ENCODE data around the gene TECR.
"Not testable (repeated sequence)": the region's sequence is repeated elsewhere in the genome, so short reads cannot be mapped to it uniquely, and the experiment has no call there.

The TECR gene

DNA sequence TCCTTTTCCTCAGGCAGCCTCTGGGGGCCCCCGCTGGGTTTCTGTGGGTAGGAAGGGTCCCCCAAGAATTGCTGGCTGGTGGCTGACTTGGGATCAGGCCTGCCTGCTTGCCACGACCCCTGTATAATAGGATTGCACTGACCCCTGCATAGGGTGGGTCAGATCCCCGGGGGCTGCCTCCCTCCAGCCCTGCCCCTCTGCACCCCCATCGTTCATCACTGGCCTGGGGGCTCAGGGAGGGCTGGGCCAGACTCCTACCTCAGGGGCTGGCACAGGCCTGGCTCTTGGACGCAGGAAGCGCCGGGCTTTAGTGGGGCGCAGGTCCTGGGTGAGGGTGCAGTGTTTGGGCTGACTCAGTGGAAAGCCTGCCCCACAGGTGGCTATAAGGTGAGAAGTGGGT, 31.9 kb downstream of the TECR start:
- no peak for DNase-seq (ENCODE audit: low read depth)

DNA sequence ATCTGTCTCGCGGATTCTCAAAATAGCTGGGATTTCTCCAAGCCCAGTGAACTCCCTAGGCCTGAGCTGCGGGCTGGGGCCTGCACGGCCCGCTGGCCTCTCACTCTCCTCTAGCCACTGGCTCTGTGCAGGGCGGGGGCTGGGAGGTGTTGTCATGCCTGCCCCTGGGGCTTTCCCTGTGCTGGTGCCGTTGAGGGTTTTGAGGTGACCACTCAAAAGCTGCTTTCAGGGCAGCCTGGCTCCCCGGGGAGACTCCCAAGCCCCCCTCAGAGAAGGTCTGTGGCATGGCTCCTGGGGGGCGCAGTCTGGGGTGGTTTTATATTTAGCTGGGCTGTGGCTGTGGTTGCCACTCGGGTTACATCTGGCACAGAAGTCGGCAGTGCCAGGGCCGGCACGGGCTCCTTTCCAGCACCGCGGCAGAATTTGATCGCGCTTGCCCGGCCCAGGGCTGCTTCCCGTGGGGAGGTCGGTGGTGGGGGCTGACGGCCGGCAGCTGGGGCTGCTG, 32.5 kb downstream of the TECR start:
- DNase-seq (ENCODE audit: low read depth), result peak; percentile 49

DNA sequence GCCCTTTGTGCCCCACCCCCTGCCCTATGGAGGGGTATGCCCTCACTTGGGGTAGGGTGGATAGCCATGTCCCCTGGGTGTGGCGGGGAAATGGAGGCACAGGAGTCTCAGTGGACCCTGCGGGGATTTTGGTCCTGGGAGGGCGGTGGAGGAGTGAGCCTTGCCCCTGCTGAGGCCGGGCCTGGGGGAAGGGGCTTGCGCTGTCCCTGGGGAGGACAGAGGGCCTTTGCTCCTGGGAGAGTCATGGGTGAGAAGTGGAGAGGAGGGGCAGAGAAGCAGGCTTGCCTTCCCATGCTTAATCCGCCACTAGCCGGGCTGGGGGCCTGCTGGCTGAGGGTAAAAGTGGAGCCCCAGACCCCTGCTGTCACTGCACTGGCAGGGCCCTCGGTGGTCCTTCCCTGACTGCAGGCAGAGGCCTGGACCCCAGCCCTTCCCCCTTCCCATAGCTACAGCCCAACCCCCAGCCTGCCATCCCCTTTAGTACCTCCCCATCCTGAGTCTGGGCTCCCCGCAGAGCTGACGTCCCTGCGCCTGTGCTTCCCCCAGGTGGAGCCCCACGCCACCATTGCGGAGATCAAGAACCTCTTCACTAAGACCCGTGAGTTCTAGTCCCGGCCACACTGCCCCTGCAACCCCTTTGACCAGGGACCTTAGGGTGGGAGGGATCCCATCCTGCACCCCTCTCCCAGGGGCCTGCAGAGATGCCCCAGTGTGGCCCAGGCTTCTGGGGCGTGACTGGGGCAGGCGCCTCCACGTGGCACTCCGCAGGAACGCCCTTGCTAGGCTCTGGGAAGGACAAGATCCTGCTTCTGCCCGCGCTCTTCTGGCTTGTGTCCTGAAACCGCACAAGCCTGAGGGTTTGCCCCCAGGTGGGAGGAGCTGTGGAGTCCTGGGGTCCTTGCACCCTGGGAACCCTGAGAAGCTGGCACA, 33.5 kb downstream of the TECR start:
- DNase-seq (ENCODE audit: low read depth), result no peak

DNA sequence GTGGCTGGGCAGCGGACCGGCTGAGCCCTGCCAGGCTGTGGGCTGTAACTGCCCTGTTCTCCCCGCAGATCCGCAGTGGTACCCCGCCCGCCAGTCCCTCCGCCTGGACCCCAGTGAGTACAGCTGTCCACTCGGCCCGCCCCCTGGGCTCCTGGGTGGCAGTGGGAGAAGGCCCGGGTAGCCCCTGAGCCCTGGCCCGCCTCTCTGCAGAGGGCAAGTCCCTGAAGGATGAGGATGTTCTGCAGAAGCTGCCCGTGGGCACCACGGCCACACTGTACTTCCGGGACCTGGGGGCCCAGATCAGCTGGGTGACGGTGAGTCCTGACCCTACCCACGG, 34.2 kb downstream of the TECR start:
- DNase-seq (ENCODE audit: low read depth), result no peak

DNA sequence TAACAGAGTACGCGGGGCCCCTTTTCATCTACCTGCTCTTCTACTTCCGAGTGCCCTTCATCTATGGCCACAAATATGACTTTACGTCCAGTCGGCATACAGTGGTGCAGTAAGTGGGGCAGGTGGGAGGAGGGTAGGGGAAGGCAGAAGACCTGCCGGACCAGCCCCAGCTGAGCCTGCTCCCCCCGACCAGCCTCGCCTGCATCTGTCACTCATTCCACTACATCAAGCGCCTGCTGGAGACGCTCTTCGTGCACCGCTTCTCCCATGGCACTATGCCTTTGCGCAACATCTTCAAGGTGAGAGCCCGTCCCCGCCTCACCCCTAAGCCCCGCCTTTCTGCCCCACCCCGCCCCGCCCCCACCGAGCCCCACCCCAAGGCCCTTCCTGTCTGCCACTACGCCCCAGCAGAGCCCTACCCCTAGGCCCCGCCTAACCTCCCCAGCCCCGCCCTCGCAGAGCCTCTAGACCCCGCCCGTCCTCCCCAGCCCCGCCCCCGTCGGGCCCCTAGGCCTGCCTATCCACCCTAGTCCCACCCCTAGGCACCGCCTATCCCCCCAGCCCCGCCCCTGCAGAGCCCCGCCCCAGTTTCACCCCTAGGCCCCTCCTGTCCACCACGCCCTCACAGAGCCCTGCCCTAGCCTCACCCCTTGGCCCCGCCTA, 34.7 kb downstream of the TECR start:
- peak; percentile 37 for DNase-seq (ENCODE audit: low read depth)

DNA sequence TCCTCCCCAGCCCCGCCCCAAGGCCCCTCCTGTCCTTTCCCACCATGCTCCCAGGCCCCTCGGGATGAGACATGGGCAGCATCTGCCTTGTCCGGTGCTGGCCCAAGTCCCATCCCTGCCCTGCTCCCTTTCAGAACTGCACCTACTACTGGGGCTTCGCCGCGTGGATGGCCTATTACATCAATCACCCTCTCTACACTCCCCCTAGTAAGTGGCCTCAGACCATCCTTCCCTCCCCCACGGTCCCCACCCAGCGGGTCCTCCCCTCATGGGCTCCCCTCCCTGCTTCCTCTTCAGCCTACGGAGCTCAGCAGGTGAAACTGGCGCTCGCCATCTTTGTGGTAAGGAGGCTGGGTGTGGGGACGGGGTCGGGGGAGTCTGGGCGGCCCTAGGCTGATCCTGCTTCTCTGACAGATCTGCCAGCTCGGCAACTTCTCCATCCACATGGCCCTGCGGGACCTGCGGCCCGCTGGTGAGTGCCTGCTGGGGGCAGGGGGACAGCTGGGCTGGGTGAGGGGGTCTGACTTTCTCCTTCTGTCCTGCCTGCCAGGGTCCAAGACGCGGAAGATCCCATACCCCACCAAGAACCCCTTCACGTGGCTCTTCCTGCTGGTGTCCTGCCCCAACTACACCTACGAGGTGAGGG, 35.4 kb downstream of the TECR start:
- not testable (repeated sequence) for DNase-seq (ENCODE audit: low read depth)

DNA sequence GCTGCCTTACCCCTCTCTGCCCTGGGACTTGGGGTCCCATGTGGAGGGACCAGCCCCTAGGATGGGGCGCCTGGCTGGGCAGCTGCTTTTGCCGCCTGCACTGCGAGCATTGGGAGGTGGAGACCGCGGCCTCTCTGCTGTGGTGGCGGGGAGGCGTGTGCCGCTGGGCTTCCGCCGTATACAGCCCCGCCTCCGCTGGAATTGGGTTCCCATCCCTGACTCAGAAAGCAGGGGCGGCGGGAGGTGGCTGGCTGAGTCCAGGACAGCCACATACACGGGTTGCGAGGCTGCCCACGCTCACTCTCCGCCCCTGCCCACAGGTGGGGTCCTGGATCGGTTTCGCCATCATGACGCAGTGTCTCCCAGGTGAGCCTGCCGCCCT, 35.9 kb downstream of the TECR start:
- DNase-seq (ENCODE audit: low read depth), result no peak

DNA sequence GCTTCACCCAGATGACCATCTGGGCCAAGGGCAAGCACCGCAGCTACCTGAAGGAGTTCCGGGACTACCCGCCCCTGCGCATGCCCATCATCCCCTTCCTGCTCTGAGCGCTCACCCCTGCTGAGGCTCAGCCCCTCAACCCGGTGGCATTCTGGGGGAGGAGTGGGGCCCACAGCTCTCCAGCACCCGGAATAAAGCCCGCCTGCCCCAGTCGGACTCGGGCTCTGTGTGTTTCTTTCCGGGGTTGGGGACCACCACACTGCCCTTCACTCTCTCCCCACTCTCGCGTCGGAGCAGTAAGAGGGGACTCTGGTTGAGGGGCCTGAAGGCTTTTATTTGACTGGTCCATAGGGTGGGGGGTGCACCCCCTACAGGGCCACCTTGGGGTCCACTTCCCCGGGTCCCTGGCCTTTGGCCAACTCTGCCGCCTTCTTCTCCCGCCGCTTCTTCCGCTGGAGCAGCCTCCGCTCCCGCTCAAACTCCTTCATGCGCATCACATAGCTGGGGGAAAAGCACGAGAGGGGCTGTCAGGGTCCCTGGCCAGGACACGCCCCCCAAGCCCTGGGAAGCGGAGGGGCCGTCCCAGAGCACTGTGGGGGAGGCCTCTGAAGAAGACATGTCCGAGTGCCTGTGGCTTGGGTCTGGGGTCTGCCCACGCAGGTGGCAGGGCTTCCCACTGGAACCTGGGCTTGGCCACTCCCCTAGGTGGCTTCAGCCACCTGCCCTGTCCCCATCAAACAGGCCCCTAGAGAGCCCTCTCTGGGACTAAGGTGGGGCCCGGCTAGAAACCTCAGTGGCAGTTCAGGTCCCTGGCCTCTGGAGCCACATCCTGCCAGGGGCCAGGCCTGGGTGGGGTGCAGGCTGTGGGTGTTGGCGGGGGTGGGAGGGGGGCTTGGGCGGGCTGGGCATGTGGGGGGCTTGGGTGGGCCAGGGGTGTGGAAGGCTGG, 36.6 kb downstream of the TECR start:
- no peak for DNase-seq (ENCODE audit: low read depth)

DNA sequence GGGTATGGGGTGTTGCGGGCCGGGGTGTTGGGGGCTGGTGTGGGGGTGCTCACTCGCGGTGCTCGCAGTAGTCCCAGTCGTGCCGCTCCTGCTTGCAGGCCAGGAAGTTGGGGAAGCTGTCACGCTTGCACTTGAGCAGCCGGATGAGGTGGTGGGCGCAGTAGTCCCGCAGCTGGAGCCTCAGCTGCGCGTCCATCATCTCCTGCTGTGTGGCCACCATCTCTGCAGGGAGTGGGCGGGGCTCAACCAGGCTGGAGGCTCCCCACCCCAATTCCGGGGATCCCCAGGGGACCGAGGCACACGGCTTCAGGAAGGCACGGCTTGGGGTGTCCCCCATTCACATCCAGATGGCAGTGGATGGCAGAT, 37.3 kb downstream of the TECR start:
- no peak for DNase-seq (ENCODE audit: low read depth)

DNA sequence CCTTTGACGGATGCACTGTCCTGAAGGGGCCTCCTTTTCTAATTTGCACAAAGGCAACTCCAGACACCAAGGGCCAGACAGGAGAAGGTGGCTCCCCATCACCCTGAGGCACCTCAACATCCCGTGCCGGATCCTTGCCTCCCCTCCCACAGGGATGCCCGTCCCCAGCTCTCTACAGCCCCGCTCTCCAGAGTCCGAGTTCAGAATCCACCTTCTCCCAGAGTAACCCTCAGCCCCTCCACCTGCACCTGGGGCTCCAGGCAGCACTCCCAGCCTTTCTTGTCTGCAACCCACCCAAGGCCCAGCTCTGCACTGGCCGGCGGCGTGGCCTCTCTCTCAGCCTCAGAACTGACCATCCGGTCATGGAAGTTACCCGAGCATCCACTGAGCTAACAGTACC, 37.7 kb downstream of the TECR start:
- DNase-seq (ENCODE audit: low read depth), result no peak

DNA sequence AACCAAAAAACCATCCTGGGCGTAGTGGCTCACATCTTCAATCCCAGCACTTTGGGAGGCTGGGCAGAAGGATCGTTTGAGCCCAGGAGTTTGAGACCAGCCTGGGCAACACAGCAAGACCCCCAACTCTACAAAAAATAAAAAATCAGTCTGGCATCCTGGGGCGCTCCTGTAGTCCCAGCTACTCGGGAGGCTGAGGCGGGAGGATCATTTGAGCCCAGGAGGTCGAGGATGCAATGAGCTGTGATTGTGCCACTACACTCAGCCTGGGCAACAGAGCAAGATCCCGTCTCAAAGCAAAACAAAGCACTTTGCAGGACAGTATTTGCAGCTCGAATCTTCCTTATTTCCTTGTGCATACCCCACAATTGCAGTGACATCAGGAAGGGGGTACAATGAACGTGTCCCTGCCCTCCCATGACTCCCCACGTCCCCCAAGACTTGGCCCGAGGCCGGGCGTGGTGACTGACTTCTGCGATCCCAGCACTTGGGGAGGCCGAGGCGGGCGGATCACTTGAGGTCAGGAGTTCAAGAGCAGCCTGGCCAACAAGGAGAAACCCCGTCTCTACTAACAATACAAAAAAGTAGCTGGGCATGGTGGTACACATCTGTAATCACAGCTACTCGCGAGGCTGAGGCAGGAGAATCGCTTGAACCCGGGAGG, 41.6 kb downstream of the TECR start:
- no peak for DNase-seq (ENCODE audit: low read depth)

DNA sequence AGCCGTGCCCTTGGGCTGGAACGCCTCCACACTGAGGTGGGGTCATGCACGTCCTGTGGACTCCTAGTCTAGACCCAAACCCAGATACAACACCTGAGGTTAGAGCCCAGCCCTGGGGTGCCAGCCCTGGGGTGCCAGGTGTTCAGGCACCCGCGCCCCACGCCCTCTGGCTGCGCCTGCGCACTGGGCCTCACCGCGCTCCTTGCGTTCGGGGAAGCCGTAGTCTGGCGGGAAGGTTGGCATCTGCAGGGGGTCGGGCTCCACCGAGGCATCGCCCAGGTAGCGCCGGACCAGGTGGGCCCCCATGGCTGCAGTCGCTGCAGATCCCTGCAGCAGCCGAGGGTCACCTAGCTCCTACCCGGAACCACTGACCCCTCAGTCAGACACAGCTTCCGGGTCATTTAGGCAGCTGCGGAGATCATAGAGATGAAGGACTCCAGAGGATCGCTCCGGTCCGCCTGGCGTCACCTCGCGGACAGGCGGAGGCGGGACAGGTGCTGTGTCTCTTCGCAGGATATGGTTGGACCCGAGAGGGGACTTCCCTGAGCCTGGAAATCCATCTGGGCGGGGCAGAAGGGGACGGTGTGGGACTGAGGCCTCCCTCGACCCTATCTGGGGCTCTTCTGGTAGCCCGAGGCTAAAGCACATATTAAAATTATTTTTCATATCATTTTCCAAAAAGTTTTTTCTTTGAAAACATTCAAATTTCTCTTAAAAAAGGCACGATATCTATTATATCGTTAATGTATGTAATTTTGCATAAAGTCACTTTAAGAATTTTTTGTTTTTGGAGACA, 42.5 kb downstream of the TECR start, which contains the start of gene NDUFB7:
TSS of gene NDUFB7 (minus strand) at position 372 of the 796 bp plus-strand sequence. CDS start at position 306, 66 bp downstream.
- peak; percentile 94 for DNase-seq (ENCODE audit: low read depth)

DNA sequence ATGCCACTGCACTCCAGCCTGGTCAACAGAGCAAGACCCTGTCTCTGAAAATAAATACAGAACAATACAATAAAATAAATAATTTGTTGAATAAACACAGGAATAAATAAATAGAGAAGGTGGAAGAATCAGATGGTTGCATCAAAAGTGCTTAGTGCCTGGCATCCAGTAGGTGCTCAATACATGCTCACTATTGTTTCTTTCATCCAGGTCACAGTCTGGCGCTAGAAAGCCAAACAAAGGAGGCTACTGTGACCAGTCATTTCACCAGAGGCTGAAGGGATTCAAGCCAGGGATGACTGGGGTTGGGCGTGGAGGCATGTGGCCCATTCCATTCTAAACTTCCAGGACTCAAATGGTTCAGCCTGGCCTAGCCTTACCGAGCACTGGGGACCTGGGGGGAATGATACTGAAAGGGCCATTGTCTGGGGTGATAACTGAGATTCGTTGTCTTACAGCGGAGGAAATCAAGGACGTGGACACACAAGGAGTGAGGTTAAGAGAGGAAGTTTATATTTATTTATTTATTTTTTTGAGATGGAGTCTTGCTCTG, 46.1 kb downstream of the TECR start:
- DNase-seq (ENCODE audit: low read depth), result no peak

DNA sequence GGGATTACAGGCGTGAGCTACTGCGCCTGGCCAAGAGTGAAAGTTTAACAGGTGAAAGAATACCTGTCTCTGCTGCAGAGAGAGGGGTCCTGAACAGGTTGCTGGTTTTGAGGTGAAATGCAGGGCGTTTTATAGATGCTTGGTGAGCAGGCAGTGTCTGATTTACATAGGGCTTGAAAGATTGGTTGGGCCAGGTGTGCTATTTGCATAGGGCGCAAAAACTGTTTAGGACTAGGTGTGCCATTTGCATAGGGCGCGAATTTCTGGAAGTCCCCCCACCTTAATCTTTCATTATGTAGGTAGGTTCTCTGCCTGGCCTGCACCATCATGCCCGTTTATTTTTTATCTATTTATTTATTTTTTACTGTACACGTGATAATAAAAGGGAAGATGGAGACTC, 47.0 kb downstream of the TECR start:
- no peak for DNase-seq (ENCODE audit: low read depth)

DNA sequence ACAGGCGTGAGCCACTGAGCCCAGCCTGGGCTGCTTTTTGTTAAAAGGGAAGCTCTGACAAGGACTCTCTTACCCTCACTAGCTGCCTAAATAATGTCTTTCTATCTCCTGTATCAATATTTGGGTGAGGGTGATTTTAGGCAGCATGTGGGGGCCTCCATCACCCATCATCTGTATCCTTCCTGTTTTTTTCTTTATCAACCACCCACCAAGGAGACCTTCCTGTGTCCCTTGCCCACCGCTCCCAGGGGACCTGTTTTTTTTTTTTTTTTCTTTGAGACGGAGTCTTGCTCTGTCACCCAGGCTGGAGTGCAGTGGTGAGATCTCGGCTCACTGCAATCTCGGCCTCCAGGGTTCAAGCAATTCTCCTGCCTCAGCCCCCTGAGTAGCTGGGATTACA, 47.9 kb downstream of the TECR start:
- no peak for DNase-seq (ENCODE audit: low read depth)

DNA sequence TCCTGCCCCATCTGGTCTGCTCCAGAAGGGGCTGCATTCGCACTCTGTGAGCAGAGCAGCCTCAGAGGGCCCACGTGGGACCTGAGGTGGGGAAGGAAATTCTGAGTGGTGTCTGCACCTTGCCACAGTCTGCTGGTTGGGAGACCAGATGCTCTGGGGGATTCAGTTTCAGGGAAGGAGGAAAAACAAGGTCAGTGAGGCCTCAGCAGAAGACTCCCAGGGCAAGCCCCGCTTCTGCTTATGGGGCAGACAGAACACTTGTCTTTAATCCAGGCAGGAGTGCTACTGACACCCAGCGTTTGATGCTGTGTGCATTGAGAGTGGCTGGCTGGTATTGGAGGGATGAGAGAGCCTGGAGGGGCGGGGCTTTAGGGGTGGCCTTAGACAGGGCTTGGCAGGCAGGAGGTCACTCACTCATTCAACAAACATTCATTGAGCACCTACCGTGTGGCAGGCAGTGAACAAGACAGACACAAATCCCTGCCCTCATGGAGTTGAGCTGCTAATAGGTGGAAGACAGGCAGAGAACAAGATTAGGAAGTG, 48.6 kb downstream of the TECR start:
- no peak for DNase-seq (ENCODE audit: low read depth)

DNA sequence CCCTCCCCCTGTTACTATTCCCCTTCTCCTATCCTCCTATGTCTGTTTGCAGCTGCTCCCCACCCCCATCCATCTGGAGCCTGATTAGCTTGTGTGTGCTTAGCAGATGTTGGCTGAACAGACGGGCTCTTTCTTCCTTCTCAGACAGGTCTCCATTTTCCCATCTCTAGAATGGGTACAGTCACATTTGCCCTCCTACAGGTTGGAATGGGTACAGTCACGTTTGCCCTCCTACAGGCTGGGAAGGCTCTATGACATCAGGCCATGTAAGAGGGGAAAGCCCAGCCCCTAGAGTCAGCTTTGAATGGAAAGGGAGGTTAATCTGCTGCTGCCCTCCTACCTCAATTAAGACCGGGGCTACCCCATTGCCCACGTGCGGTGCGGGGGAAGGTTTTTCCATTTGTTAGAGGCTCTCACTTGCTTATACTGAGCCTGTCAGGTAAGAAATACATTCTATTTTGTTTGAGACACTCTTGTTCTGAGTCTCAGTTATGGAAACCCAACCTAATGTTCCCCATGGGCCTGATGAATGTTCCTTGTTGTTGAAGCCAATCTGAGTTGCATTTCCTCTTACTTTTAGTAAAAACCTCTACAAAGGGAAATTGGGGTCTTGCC, 51.3 kb downstream of the TECR start:
- DNase-seq (ENCODE audit: low read depth), result no peak

DNA sequence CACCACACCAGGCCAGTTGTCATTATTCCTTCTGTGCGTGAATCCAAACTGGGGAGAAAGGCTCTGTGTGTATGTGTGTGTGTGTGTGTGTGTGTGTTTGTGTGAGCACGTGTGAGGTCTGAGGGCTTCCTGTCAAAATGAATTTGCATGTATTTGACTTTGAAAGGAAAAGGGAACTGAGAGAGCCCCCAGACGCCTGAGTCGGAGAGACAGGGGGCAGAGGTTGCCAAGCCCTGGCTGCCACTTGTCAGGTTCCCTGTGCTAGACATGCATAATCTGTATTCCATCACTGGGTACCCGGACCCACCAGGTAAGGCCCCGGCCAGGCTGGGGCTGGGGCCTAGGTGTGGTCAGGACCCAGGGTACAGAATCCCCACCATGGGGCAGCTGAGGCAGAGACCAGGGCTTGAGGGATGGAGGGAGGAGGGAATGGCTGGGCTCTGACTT, 53.5 kb downstream of the TECR start, which contains the start of gene CLEC17A:
TSS of gene CLEC17A (plus strand) at position 191 of the 447 bp plus-strand sequence. CDS start at position 268, 77 bp downstream.
- no peak for DNase-seq (ENCODE audit: low read depth)

DNA sequence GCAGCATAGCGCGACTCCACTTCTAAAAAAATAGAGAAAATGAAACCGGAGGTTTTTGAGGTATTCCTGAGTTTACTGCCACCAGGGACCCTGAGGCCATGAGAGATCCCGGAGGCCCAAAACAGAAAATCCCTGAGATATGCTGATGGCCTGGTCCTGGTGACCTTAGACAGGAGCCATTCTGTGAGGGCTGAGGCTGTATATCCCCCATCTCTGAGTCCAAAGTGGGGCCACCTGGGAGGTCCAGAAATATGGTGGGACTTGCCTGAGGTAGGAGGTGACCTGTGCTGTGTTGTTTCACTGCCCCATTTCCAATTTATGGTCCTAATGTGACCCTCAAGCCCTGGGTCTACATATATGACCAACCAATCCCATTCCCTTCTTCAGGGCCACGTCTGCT, 55.0 kb downstream of the TECR start:
- DNase-seq (ENCODE audit: low read depth), result not testable (repeated sequence)
